ENCODE measurements around the gene ABHD2. TPM values are rescaled to one million over a fixed set of nuclear protein-coding genes. Genes with fewer than 3 reads are reported as not detected.
"Not testable (repeated sequence)": the region's sequence is repeated elsewhere in the genome, so short reads cannot be mapped to it uniquely, and the experiment has no call there.

The ABHD2 gene
- total and polyA plus RNA-seq, 11 donors, result 8.6 to 243 (median 116) TPM

DNA sequence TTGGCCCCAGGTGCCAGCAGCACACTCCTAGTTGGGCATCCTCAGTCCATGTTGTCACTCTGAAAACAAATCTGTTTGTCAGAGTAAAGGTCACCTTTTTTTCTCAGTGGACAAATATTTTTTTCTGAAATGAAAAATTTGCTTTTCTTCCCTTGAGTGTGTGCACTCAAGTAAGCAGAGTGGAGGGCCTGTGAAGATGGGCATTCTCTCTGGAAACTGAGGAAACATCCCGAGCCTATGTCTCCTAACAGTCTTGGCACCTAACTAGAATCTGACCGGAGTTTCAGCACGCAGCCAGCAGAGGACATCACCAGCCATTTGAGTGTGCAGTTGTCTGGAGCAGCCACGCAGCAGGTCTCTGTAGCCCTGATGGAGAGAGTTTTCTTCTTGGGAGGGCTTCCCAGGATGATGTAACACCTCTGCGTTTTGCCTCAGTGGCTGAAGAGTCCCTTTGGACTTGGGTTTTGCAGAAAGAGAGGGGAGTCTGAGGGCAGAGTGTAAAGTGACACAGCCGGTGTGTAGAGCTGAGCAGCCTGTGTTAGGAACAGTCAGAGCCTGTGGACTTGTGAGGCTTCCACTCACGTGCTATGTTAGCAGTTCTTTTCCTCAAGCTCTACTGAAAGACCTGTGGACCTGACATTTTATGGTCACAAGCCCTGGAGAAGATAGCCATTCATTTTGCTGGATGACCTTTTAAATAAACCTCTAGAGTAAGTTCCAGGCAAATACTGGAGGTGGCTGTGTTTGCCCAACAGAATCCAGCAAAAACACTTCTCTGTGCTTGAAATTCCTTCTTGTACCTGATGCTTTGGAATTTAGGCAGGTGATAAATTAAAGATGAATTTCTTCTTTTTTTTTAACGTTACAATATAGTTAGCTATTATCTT is 51.6 kb downstream of the ABHD2 start:
- H3K36me3 ChIP-seq, result peaks cover 0 to 16% (median 3%) of the 10 kb centered on the region in 9 donors
- DNase-seq (peak in 4 of 5 donors; percentile 41 to 65 (median 54)), ATAC-seq (peak in 3 of 4 donors; percentile 10 to 14 (median 11))
- 43 to 72% (median 60%) methylated on average over 8 of the region's 8 CpGs for WGBS, 4 donors
- H3K27me3 ChIP-seq, result no peaks in the 10 kb centered on the region
- peaks cover 22 to 100% (median 87%) of the 10 kb centered on the region in 12 donors for H3K4me1 ChIP-seq
- TF ChIP-seq, protein P1, sequence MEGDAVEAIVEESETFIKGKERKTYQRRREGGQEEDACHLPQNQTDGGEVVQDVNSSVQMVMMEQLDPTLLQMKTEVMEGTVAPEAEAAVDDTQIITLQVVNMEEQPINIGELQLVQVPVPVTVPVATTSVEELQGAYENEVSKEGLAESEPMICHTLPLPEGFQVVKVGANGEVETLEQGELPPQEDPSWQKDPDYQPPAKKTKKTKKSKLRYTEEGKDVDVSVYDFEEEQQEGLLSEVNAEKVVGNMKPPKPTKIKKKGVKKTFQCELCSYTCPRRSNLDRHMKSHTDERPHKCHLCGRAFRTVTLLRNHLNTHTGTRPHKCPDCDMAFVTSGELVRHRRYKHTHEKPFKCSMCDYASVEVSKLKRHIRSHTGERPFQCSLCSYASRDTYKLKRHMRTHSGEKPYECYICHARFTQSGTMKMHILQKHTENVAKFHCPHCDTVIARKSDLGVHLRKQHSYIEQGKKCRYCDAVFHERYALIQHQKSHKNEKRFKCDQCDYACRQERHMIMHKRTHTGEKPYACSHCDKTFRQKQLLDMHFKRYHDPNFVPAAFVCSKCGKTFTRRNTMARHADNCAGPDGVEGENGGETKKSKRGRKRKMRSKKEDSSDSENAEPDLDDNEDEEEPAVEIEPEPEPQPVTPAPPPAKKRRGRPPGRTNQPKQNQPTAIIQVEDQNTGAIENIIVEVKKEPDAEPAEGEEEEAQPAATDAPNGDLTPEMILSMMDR (IDR thresholded peaks at IDR 0.05), result peak in 6 of 12 donors; percentile 11 to 42 (median 28)
- no peak for TF ChIP-seq POLR2A (IDR thresholded peaks at IDR 0.05)
- intact Hi-C loops (cut with DNase I), result loop anchor here in 5 of 10 donors (5.0 kb wide), 4 partner anchors 32 to 53 kb away; partner anchors contain the start of gene ABHD2 (in 3 of the 5)
- no peaks in the 10 kb centered on the region for H3K9me3 ChIP-seq
- H3K4me3 ChIP-seq, result no peak overlapping the region
- H3K27ac ChIP-seq, result peak overlapping the region; percentile 31 to 90 (median 78)

DNA sequence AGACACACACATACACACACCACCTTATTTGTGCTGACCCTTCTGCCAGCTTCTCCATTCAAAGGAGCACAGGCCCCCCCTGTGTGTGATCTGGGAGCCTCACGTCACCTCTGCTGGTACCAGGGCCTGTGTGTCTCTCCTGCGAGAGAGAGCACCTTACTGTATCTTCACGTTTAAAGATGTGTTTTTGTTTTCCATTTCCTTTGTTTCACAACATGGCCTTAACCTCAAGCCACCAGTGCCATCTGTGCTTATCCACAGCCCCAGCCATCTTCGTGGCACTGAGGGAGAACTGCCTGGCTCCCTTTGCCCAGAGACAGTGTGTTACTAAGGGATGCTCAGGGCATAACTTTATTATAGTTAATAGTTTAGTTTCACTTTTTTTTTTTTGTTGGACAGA is 52.3 kb downstream of the ABHD2 start:
- H3K9me3 ChIP-seq, result no peaks in the 10 kb centered on the region
- whole genome bisulfite sequencing, 4 donors, result 68 to 87% (median 78%) methylated on average over 4 of the region's 4 CpGs
- H3K27ac ChIP-seq, result peak overlapping the region in 11 of 12 donors; percentile 32 to 90 (median 78)
- H3K36me3 ChIP-seq, result peaks cover 0 to 21% (median 4%) of the 10 kb centered on the region in 9 donors
- TF ChIP-seq, protein P1 (IDR thresholded peaks at IDR 0.05), result no peak
- no peak for TF ChIP-seq POLR2A (IDR thresholded peaks at IDR 0.05)
- no peak for DNase-seq
- no peaks in the 10 kb centered on the region for H3K27me3 ChIP-seq
- peaks cover 22 to 98% (median 83%) of the 10 kb centered on the region in 12 donors for H3K4me1 ChIP-seq
- intact Hi-C loops (cut with DNase I), result no loop called here
- no peak overlapping the region for H3K4me3 ChIP-seq
- no peak for ATAC-seq

DNA sequence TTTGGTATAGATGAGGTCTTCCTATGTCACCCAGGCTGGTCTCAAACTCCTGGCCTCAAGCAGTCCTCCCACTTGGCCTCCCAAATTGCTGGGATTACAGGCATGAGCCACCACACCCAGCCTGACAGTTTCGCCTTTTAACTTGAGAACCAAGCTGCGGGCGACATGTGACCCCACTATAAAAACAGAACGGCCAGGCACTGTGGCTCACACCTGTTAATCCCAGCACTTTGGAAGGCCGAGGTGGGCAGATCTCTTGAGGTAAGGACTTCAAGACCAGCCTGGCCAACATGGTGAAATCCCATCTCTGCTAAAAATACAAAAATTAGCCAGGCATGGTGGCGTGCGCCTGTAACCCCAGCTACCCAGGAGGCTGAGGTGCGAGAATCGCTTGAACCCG is 52.9 kb downstream of the ABHD2 start:
- DNase-seq; H3K4me3 ChIP-seq; intact Hi-C loops (cut with DNase I); H3K27me3 ChIP-seq; H3K9me3 ChIP-seq; ATAC-seq: not testable (repeated sequence)
- Histone ChIP-seq H3K36me3 (peaks cover 0 to 21% (median 4%) of the 10 kb centered on the region in 9 donors), H3K27ac (peak overlapping the region in 11 of 12 donors; percentile 7 to 84 (median 76)), H3K4me1 (peaks cover 22 to 98% (median 81%) of the 10 kb centered on the region in 12 donors)
- WGBS, 4 donors, result 96 to 99% (median 98%) methylated on average over 10 of the region's 10 CpGs

DNA sequence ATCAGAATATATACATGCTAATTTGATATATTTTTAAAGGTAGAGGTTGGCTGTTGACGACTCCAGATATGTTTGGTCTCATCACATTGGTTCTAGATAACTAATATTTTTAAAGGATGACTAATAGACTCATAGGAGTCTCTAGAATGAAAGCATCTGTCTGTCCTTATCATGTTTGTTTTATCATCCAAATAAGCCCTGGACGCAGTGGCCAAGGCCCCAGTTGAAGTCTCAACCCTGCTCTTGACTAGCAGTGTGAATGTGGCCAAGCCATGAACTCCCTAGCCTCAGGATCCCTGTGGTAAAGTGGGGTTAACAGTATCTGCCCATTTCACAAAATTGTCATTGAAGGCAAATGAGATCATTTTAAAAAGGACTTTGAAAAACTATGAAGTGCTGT is 53.6 kb downstream of the ABHD2 start:
- DNase-seq (no peak), ATAC-seq (no peak)
- TF ChIP-seq, protein P1 (IDR thresholded peaks at IDR 0.05), result no peak
- no peak for TF ChIP-seq POLR2A (IDR thresholded peaks at IDR 0.05)
- Histone ChIP-seq H3K4me1 (peaks cover 22 to 96% (median 73%) of the 10 kb centered on the region in 12 donors), H3K27ac (peak overlapping the region in 11 of 12 donors; percentile 12 to 83 (median 58)), H3K36me3 (peaks cover 0 to 21% (median 4%) of the 10 kb centered on the region in 9 donors), H3K9me3 (no peaks in the 10 kb centered on the region), H3K4me3 (no peak overlapping the region), H3K27me3 (no peaks in the 10 kb centered on the region)
- WGBS, 4 donors, result 35 to 44% (median 38%) methylated on average over 2 of the region's 2 CpGs
- intact Hi-C loops (cut with DNase I), result no loop called here

Data from heart left ventricle (tissue), 16 donors.